Transverse colon (tissue), 3 donors: ENCODE data around the gene BCL11B.

Source experiments
- POLR2A ChIP-seq: fragments of 450-650 bp; IDR thresholded peaks from one replicate; pipeline ENCODE4 v1.6.1; 2016; ENCODE audit warnings: antibody characterized with exemption, mild to moderate bottlenecking, moderate library complexity
- TF ChIP-seq, protein P1 (sequence below), 5 experiments: fragments of 200-600 bp in 3 of 5; fragments of 450-650 bp in 2 of 5; sonication (generic) in 3 of 5; IDR thresholded peaks; 1 replicate in 2 of 5; 2 replicates in 3 of 5; pipeline ENCODE4 v1.5.1; 2016 to 2017; ENCODE audit warnings: antibody characterized with exemption in 5 of 5, inconsistent platforms in 3 of 5, mild to moderate bottlenecking in 2 of 5, moderate library complexity in 1 of 5

DNA sequence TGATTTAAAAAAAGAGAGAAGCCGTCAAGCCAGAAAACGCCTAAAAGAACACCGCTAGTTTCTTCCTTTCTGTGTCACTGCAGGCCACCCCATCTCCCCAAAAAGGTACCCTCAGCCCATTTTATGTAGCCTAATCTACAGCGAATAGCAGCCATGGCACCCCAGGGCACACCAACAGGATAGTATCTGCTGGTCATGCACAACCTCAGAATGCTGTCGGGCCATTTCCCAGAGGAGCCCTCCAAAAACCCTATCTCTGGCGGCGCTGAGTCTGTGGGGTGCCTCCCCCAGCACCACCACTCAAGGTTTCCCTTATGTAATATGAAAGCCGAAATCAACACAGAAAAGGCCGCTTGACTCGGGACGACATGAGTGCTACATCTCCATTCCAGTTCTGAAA is 98.9 kb downstream of the BCL11B start:
- TF ChIP-seq, protein P1, sequence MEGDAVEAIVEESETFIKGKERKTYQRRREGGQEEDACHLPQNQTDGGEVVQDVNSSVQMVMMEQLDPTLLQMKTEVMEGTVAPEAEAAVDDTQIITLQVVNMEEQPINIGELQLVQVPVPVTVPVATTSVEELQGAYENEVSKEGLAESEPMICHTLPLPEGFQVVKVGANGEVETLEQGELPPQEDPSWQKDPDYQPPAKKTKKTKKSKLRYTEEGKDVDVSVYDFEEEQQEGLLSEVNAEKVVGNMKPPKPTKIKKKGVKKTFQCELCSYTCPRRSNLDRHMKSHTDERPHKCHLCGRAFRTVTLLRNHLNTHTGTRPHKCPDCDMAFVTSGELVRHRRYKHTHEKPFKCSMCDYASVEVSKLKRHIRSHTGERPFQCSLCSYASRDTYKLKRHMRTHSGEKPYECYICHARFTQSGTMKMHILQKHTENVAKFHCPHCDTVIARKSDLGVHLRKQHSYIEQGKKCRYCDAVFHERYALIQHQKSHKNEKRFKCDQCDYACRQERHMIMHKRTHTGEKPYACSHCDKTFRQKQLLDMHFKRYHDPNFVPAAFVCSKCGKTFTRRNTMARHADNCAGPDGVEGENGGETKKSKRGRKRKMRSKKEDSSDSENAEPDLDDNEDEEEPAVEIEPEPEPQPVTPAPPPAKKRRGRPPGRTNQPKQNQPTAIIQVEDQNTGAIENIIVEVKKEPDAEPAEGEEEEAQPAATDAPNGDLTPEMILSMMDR (IDR thresholded peaks at IDR 0.05) = no peak
- TF ChIP-seq POLR2A = no peak
